ENCODE measurements around the gene SPTBN1.

SPTBN1 gene

GRCh38 chr2:54608224-54608623 lies 152.1 kb downstream of the SPTBN1 start:
- H3K4ac ChIP-seq (ENCODE audit: low read depth, low read length) = peak overlapping the region; percentile 76
- no peak overlapping the region for H3K27ac ChIP-seq (ENCODE audit: low read depth, low read length)

GRCh38 chr2:54609241-54609640 lies 153.1 kb downstream of the SPTBN1 start:
- Histone ChIP-seq H3K27ac (ENCODE audit: low read depth, low read length) (no peak overlapping the region), H3K4me1 (ENCODE audit: control insufficient read depth in 1 of 2, insufficient read depth in 2 of 2, low read length in 2 of 2) (peaks cover 2 to 8% of the 10 kb centered on the region in 2 experiments), H3K9me3 (ENCODE audit: insufficient read depth, low read depth, low read length) (no peaks in the 10 kb centered on the region), H3K9ac (ENCODE audit: low read length) (no peak overlapping the region), H4K8ac (ENCODE audit: low read depth, low read length) (no peak overlapping the region), H3K36me3 (ENCODE audit: control insufficient read depth in 1 of 2, insufficient read depth in 2 of 2, low read length in 2 of 2) (peaks cover 7 to 11% of the 10 kb centered on the region in 2 experiments), H4K12ac (ENCODE audit: low read depth, low read length) (no peak overlapping the region), H2BK120ac (ENCODE audit: insufficient read depth, low read length, poor library complexity) (no peak overlapping the region), H3K23ac (ENCODE audit: low read length) (no peak overlapping the region), H3K18ac (ENCODE audit: low read length) (no peak overlapping the region), H3K79me1 (ENCODE audit: low read length) (no peaks in the 10 kb centered on the region), H3K79me2 (ENCODE audit: control insufficient read depth, insufficient read depth, low read length, poor library complexity) (peaks cover 8% of the 10 kb centered on the region), H4K91ac (ENCODE audit: low read depth, low read length) (no peak overlapping the region), H3K27me3 (ENCODE audit: insufficient read depth, low read length) (no peaks in the 10 kb centered on the region), H3K4me3 (ENCODE audit: low read depth, low read length) (no peak overlapping the region), H2AK5ac (ENCODE audit: low read length) (no peak overlapping the region), H2BK12ac (ENCODE audit: low read length) (no peak overlapping the region), H2AFZ (ENCODE audit: insufficient read depth, low read length, poor library complexity) (no peak overlapping the region), H2BK5ac (ENCODE audit: low read depth, low read length, poor library complexity) (no peak overlapping the region), H3K4me2 (ENCODE audit: low read length) (no peak overlapping the region), H3K14ac (ENCODE audit: low read length) (no peak overlapping the region), H3K4ac (ENCODE audit: low read depth, low read length) (peak overlapping the region; percentile 74)
- DNase-seq = no peak
- WGBS (ENCODE audit: extremely low coverage, insufficient coverage, insufficient read length) = no CpG with 5 or more reads among the region's 5 CpGs

More at GRCh38 chr2:54608224-54608623, 152.1 kb downstream of the SPTBN1 start:
- Histone ChIP-seq H3K79me2 (ENCODE audit: control insufficient read depth, insufficient read depth, low read length, poor library complexity) (peaks cover 8% of the 10 kb centered on the region), H3K14ac (ENCODE audit: low read length) (no peak overlapping the region), H2BK12ac (ENCODE audit: low read length) (no peak overlapping the region), H3K79me1 (ENCODE audit: low read length) (no peaks in the 10 kb centered on the region), H3K27me3 (ENCODE audit: insufficient read depth, low read length) (no peaks in the 10 kb centered on the region), H2BK120ac (ENCODE audit: insufficient read depth, low read length, poor library complexity) (no peak overlapping the region), H3K9ac (ENCODE audit: low read length) (peak overlapping the region; percentile 23), H3K36me3 (ENCODE audit: control insufficient read depth in 1 of 2, insufficient read depth in 2 of 2, low read length in 2 of 2) (peaks cover 7 to 11% of the 10 kb centered on the region in 2 experiments), H4K8ac (ENCODE audit: low read depth, low read length) (no peak overlapping the region), H4K12ac (ENCODE audit: low read depth, low read length) (no peak overlapping the region), H2AFZ (ENCODE audit: insufficient read depth, low read length, poor library complexity) (no peak overlapping the region), H4K91ac (ENCODE audit: low read depth, low read length) (no peak overlapping the region), H3K4me3 (ENCODE audit: low read depth, low read length) (no peak overlapping the region), H2BK5ac (ENCODE audit: low read depth, low read length, poor library complexity) (no peak overlapping the region), H3K4me1 (ENCODE audit: control insufficient read depth in 1 of 2, insufficient read depth in 2 of 2, low read length in 2 of 2) (peaks cover 6 to 11% of the 10 kb centered on the region in 2 experiments), H3K18ac (ENCODE audit: low read length) (no peak overlapping the region), H3K23ac (ENCODE audit: low read length) (no peak overlapping the region), H2AK5ac (ENCODE audit: low read length) (no peak overlapping the region), H3K9me3 (ENCODE audit: insufficient read depth, low read depth, low read length) (no peaks in the 10 kb centered on the region), H3K4me2 (ENCODE audit: low read length) (no peak overlapping the region)
- no peak for DNase-seq
- WGBS (ENCODE audit: extremely low coverage, insufficient coverage, insufficient read length) = no CpG with 5 or more reads among the region's 3 CpGs

- Histone ChIP-seq H3K9ac (ENCODE audit: low read length) (no peak overlapping the region), H3K27me3 (ENCODE audit: insufficient read depth, low read length) (no peaks in the 10 kb centered on the region), H4K8ac (ENCODE audit: low read depth, low read length) (no peak overlapping the region), H3K23ac (ENCODE audit: low read length) (no peak overlapping the region), H2BK12ac (ENCODE audit: low read length) (no peak overlapping the region), H3K4me1 (ENCODE audit: control insufficient read depth in 1 of 2, insufficient read depth in 2 of 2, low read length in 2 of 2) (peaks cover 2 to 6% of the 10 kb centered on the region in 2 experiments), H3K4ac (ENCODE audit: low read depth, low read length) (no peak overlapping the region), H2AK5ac (ENCODE audit: low read length) (no peak overlapping the region), H2BK120ac (ENCODE audit: insufficient read depth, low read length, poor library complexity) (no peak overlapping the region), H4K91ac (ENCODE audit: low read depth, low read length) (no peak overlapping the region), H3K27ac (ENCODE audit: low read depth, low read length) (no peak overlapping the region), H2AFZ (ENCODE audit: insufficient read depth, low read length, poor library complexity) (no peak overlapping the region), H3K9me3 (ENCODE audit: insufficient read depth, low read depth, low read length) (no peaks in the 10 kb centered on the region), H4K12ac (ENCODE audit: low read depth, low read length) (no peak overlapping the region), H3K79me1 (ENCODE audit: low read length) (no peaks in the 10 kb centered on the region), H3K79me2 (ENCODE audit: control insufficient read depth, insufficient read depth, low read length, poor library complexity) (peaks cover 8% of the 10 kb centered on the region), H3K14ac (ENCODE audit: low read length) (no peak overlapping the region), H3K4me2 (ENCODE audit: low read length) (no peak overlapping the region), H3K18ac (ENCODE audit: low read length) (no peak overlapping the region), H3K36me3 (ENCODE audit: control insufficient read depth in 1 of 2, insufficient read depth in 2 of 2, low read length in 2 of 2) (peaks cover 7 to 14% of the 10 kb centered on the region in 2 experiments), H2BK5ac (ENCODE audit: low read depth, low read length, poor library complexity) (no peak overlapping the region), H3K4me3 (ENCODE audit: low read depth, low read length) (no peak overlapping the region)
- WGBS (ENCODE audit: extremely low coverage, insufficient coverage, insufficient read length) = no CpG with 5 or more reads among the region's 3 CpGs
- no peak for DNase-seq
Measured at GRCh38 chr2:54609647-54610046, 153.5 kb downstream of the SPTBN1 start.

- no CpG with 5 or more reads among the region's 1 CpG for WGBS (ENCODE audit: extremely low coverage, insufficient coverage, insufficient read length)
- no peaks in the 10 kb centered on the region for H3K9me3 ChIP-seq (ENCODE audit: insufficient read depth, low read depth, low read length)
- no peak overlapping the region for H3K9ac ChIP-seq (ENCODE audit: low read length)
- no peak overlapping the region for H2AK5ac ChIP-seq (ENCODE audit: low read length)
- H3K27me3 ChIP-seq (ENCODE audit: insufficient read depth, low read length) = no peaks in the 10 kb centered on the region
- no peak overlapping the region for H2BK120ac ChIP-seq (ENCODE audit: insufficient read depth, low read length, poor library complexity)
- H3K18ac ChIP-seq (ENCODE audit: low read length) = no peak overlapping the region
- H3K36me3 ChIP-seq (ENCODE audit: control insufficient read depth in 1 of 2, insufficient read depth in 2 of 2, low read length in 2 of 2) = peaks cover 10 to 17% of the 10 kb centered on the region in 2 experiments
- no peak overlapping the region for H2BK5ac ChIP-seq (ENCODE audit: low read depth, low read length, poor library complexity)
- peak in 1 of 2 donors; percentile 37 for DNase-seq
- H4K91ac ChIP-seq (ENCODE audit: low read depth, low read length) = no peak overlapping the region
- H3K79me2 ChIP-seq (ENCODE audit: control insufficient read depth, insufficient read depth, low read length, poor library complexity) = peaks cover 3% of the 10 kb centered on the region
- H3K27ac ChIP-seq (ENCODE audit: low read depth, low read length) = no peak overlapping the region
- no peak overlapping the region for H3K4me3 ChIP-seq (ENCODE audit: low read depth, low read length)
- H3K14ac ChIP-seq (ENCODE audit: low read length) = no peak overlapping the region
- H2BK12ac ChIP-seq (ENCODE audit: low read length) = no peak overlapping the region
- H2AFZ ChIP-seq (ENCODE audit: insufficient read depth, low read length, poor library complexity) = no peak overlapping the region
- no peak overlapping the region for H3K23ac ChIP-seq (ENCODE audit: low read length)
- H3K4me2 ChIP-seq (ENCODE audit: low read length) = no peak overlapping the region
- H3K79me1 ChIP-seq (ENCODE audit: low read length) = no peaks in the 10 kb centered on the region
- H4K8ac ChIP-seq (ENCODE audit: low read depth, low read length) = no peak overlapping the region
- H4K12ac ChIP-seq (ENCODE audit: low read depth, low read length) = no peak overlapping the region
- H3K4ac ChIP-seq (ENCODE audit: low read depth, low read length) = peak overlapping the region; percentile 64
- H3K4me1 ChIP-seq (ENCODE audit: control insufficient read depth in 1 of 2, insufficient read depth in 2 of 2, low read length in 2 of 2) = peaks cover 0 to 2% of the 10 kb centered on the region in 2 experiments
Measured at GRCh38 chr2:54610700-54611099, 154.6 kb downstream of the SPTBN1 start.
